ENCODE measurements around the gene TRMO. TPM values are rescaled to one million over a fixed set of nuclear protein-coding genes. Genes with fewer than 3 reads are reported as not detected.

Gene TRMO
- total RNA-seq, 4 donors from 2014 or later = 16.7 to 30.9 (median 19.7) TPM

GRCh38 chr9:97858826-97859225, 63.5 kb downstream of the TRMO start:
- peaks cover 0 to 23% (median 0%) of the 10 kb centered on the region in 4 donors for H3K4me1 ChIP-seq
- 46 to 54% methylated on average over 1 of the region's 1 CpG for WGBS, 2 donors
- no peak for DNase-seq (ENCODE audit: low spot score in 2 of 2)
- H3K27ac ChIP-seq = no peak overlapping the region
- peaks cover 0 to 71% of the 10 kb centered on the region in 2 donors for H3K27me3 ChIP-seq
- H3K36me3 ChIP-seq = no peaks in the 10 kb centered on the region
- H3K4me3 ChIP-seq = no peak overlapping the region
- TF ChIP-seq, protein P1, sequence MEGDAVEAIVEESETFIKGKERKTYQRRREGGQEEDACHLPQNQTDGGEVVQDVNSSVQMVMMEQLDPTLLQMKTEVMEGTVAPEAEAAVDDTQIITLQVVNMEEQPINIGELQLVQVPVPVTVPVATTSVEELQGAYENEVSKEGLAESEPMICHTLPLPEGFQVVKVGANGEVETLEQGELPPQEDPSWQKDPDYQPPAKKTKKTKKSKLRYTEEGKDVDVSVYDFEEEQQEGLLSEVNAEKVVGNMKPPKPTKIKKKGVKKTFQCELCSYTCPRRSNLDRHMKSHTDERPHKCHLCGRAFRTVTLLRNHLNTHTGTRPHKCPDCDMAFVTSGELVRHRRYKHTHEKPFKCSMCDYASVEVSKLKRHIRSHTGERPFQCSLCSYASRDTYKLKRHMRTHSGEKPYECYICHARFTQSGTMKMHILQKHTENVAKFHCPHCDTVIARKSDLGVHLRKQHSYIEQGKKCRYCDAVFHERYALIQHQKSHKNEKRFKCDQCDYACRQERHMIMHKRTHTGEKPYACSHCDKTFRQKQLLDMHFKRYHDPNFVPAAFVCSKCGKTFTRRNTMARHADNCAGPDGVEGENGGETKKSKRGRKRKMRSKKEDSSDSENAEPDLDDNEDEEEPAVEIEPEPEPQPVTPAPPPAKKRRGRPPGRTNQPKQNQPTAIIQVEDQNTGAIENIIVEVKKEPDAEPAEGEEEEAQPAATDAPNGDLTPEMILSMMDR (IDR thresholded peaks at IDR 0.05) = no peak
- TF ChIP-seq EP300 (IDR thresholded peaks at IDR 0.05) = no peak
- H3K9me3 ChIP-seq = no peaks in the 10 kb centered on the region

DNA sequence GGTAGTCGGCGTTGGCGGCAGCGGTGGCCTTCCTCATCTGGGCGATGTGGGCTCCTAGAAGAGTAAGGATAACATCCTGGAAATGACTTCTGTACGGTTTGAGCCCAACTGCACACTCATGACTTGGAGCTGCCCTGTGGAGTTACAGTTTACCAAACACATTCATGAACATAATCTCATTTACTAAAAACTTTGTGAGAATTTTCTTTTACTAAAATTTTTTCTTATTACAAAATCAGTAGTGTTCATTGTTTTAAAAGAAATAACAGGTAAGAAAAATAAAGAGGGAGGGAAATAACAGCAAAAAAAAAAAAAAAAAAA, 63.9 kb downstream of the TRMO start:
- peaks cover 0 to 75% of the 10 kb centered on the region in 2 donors for H3K27me3 ChIP-seq
- TF ChIP-seq EP300 (IDR thresholded peaks at IDR 0.05) (no peak), POLR2A (IDR thresholded peaks at IDR 0.05) (no peak)
- TF ChIP-seq, protein P1 (IDR thresholded peaks at IDR 0.05) = no peak

DNA sequence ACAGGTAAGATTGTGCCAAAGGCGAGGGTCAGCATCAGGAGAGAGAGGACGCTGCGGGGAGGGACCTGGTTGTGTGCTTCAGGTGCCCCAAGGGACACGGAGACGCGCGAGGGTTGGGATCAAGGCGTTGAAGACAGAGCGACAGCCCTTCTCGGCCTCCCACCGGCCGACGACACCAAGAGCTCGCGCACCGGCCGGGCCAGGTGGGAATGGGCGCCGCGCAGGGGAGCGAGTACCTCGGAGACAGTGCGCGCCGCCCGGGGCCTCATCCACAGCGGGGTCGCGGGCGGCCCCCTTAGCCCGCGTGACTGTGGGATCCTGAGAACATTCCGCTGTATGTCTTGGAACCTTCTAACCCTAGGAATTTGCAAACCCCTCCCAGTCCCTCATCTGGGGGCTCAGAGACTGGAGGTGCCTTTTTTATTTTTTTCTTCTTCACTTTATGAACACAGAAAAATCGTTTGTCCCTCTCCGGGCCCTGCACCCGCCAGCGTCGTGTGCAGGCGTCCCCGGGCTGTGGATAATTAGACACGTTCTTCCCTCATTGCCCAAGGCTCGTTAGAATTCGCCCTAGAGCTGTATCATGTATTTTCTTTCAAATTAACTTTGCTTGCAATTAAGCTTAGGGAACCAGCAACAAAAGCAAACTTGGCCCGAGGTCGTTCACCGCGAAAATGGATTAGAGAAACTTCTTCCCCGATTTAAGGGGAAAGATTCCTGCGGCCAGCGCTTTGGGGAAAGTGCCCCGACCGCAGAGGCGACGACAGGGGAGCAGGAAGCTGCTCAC, 64.5 kb downstream of the TRMO start:
- WGBS, 2 donors = 4% methylated on average over 42 to 54 of the region's 54 CpGs
- Histone ChIP-seq H3K4me3 (no peak overlapping the region), H3K36me3 (no peaks in the 10 kb centered on the region), H3K9me3 (no peaks in the 10 kb centered on the region), H3K27me3 (peaks cover 0 to 80% of the 10 kb centered on the region in 2 donors), H3K27ac (no peak overlapping the region), H3K4me1 (peaks cover 0 to 34% (median 8%) of the 10 kb centered on the region in 4 donors)
- no peak for TF ChIP-seq POLR2A (IDR thresholded peaks at IDR 0.05)
- no peak for TF ChIP-seq EP300 (IDR thresholded peaks at IDR 0.05)
- TF ChIP-seq, protein P1 (IDR thresholded peaks at IDR 0.05) = no peak
- DNase-seq (ENCODE audit: low spot score in 2 of 2) = no peak

More for the DNA sequence above, 63.9 kb downstream of the TRMO start:
- Histone ChIP-seq H3K27ac (no peak overlapping the region), H3K9me3 (no peaks in the 10 kb centered on the region), H3K4me3 (no peak overlapping the region), H3K36me3 (no peaks in the 10 kb centered on the region), H3K4me1 (peaks cover 0 to 28% (median 3%) of the 10 kb centered on the region in 4 donors)
- no peak for DNase-seq (ENCODE audit: low spot score in 2 of 2)
- 6 to 12% methylated on average over 6 of the region's 6 CpGs for WGBS, 2 donors

- Histone ChIP-seq H3K4me3 (no peak overlapping the region), H3K36me3 (no peaks in the 10 kb centered on the region), H3K4me1 (peaks cover 0 to 41% (median 14%) of the 10 kb centered on the region in 4 donors), H3K27me3 (peaks cover 0 to 88% of the 10 kb centered on the region in 2 donors), H3K9me3 (no peaks in the 10 kb centered on the region), H3K27ac (no peak overlapping the region)
- TF ChIP-seq POLR2A (IDR thresholded peaks at IDR 0.05) (no peak), EP300 (IDR thresholded peaks at IDR 0.05) (no peak)
- TF ChIP-seq, protein P1 (IDR thresholded peaks at IDR 0.05) = no peak
- WGBS, 2 donors = 8 to 11% methylated on average over 14 to 15 of the region's 15 CpGs
- no peak for DNase-seq (ENCODE audit: low spot score in 2 of 2)
Observed at GRCh38 chr9:97856857-97857605, 65.3 kb downstream of the TRMO start.

- no peaks in the 10 kb centered on the region for H3K36me3 ChIP-seq
- no peak for DNase-seq (ENCODE audit: low spot score in 2 of 2)
- peaks cover 0 to 95% of the 10 kb centered on the region in 2 donors for H3K27me3 ChIP-seq
- WGBS, 2 donors = 11 to 31% methylated on average over 5 of the region's 5 CpGs
- no peak overlapping the region for H3K4me3 ChIP-seq
- no peak overlapping the region for H3K27ac ChIP-seq
- H3K4me1 ChIP-seq = peaks cover 0 to 53% (median 17%) of the 10 kb centered on the region in 4 donors
- TF ChIP-seq, protein P1 (IDR thresholded peaks at IDR 0.05) = no peak
- TF ChIP-seq EP300 (IDR thresholded peaks at IDR 0.05) (no peak), POLR2A (IDR thresholded peaks at IDR 0.05) (no peak)
- no peaks in the 10 kb centered on the region for H3K9me3 ChIP-seq
Observed at GRCh38 chr9:97855899-97856298, 66.4 kb downstream of the TRMO start.
